ENCODE results near the gene TOR1A. TPM values are rescaled to one million over a fixed set of nuclear protein-coding genes. Genes with fewer than 3 reads are reported as not detected.

Gene TOR1A
- polyA plus RNA-seq, 2 of the 4 experiments (the other 2 are of a cell fraction), result 54.0 to 74.9 TPM

- FAIRE-seq (no peak), ATAC-seq (no peak), DNase-seq (ENCODE audit: low read depth in 1 of 2, low spot score in 1 of 2) (no peak)
- CTCF ChIA-PET, result interaction anchor here (1.1 to 1.5 kb wide), 3 partner anchors 11 to 35 kb away, joined by 3 read pairs; no protein-coding TSS in a partner anchor
- Histone ChIP-seq H3K4me3 (no peak overlapping the region), H3K9me3 (no peaks in the 10 kb centered on the region), H3K4me2 (no peak overlapping the region), H3K27ac (no peak overlapping the region), H3K4me1 (no peaks in the 10 kb centered on the region)
- 85% methylated on average over 6 of the region's 6 CpGs for WGBS (ENCODE audit: missing lambda C conversion rate)
- TF ChIP-seq MYC (IDR thresholded peaks at IDR 0.05; ENCODE audit: borderline replicate concordance, low read length) (no peak), HEYL (CRISPR knock-in tag; IDR thresholded peaks at IDR 0.05) (no peak), CBX2 (IDR thresholded peaks at IDR 0.05; ENCODE audit: borderline replicate concordance, low read depth) (no peak), RAD21 (conservative IDR thresholded peaks at IDR 0.05 in 1 of 2, IDR thresholded peaks at IDR 0.05 in 1 of 2) (no peak), GATA3 (IDR thresholded peaks at IDR 0.05; ENCODE audit: borderline replicate concordance) (no peak), HOXB13 (CRISPR knock-in tag; IDR thresholded peaks at IDR 0.05; ENCODE audit: low read depth) (no peak), POLR2AphosphoS2 (conservative IDR thresholded peaks at IDR 0.05; ENCODE audit: low read length) (no peak), HMGXB4 (CRISPR knock-in tag; IDR thresholded peaks at IDR 0.05; ENCODE audit: borderline replicate concordance) (no peak), RCOR1 (IDR thresholded peaks at IDR 0.05; ENCODE audit: low read depth, low read length) (no peak), EP300 (IDR thresholded peaks at IDR 0.05) (no peak), HES2 (IDR thresholded peaks at IDR 0.05) (no peak), RFX5 (IDR thresholded peaks at IDR 0.05) (no peak), RARB (CRISPR knock-in tag; IDR thresholded peaks at IDR 0.05) (no peak)
- POLR2A ChIA-PET, result no interaction called here
Observed at GRCh38 chr9:129850821-129851550, 27.1 kb upstream of the TOR1A start.

- FAIRE-seq (no peak), ATAC-seq (no peak), DNase-seq (ENCODE audit: low read depth in 1 of 2, low spot score in 1 of 2) (no peak)
- CTCF ChIA-PET, result interaction anchor here (1.4 to 1.5 kb wide), 2 partner anchors 11 to 250 kb away, joined by 3 to 5 read pairs; no protein-coding TSS in a partner anchor
- POLR2A ChIA-PET, result no interaction called here
- Histone ChIP-seq H3K27ac (no peak overlapping the region), H3K4me1 (no peaks in the 10 kb centered on the region), H3K4me3 (no peak overlapping the region), H3K9me3 (no peaks in the 10 kb centered on the region), H3K4me2 (no peak overlapping the region)
- TF ChIP-seq CBX8 (IDR thresholded peaks at IDR 0.05) (no peak), CHD2 (IDR thresholded peaks at IDR 0.05; ENCODE audit: low read length, partially characterized antibody) (no peak)
- WGBS (ENCODE audit: missing lambda C conversion rate), result 73% methylated on average over 6 of the region's 6 CpGs
Observed at GRCh38 chr9:129849901-129850300, 26.0 kb upstream of the TOR1A start.

- peak; percentile 13 to 34; a peak in 4 of 6 replicates for ATAC-seq
- TF ChIP-seq BCL3 (IDR thresholded peaks at IDR 0.05) (no peak), MAX (IDR thresholded peaks at IDR 0.05) (no peak), HOXB13 (CRISPR knock-in tag; IDR thresholded peaks at IDR 0.05; ENCODE audit: low read depth) (no peak)
- 76% methylated on average over 4 of the region's 4 CpGs for WGBS (ENCODE audit: missing lambda C conversion rate)
- Histone ChIP-seq H3K9me3 (no peaks in the 10 kb centered on the region), H3K4me1 (no peaks in the 10 kb centered on the region), H3K27ac (no peak overlapping the region), H3K4me3 (no peak overlapping the region), H3K4me2 (no peak overlapping the region)
- FAIRE-seq, result no peak
- POLR2A ChIA-PET, result no interaction called here
- no peak for DNase-seq (ENCODE audit: low read depth in 1 of 2, low spot score in 1 of 2)
- CTCF ChIA-PET, result interaction anchor here (0.6 to 1.5 kb wide), 5 partner anchors 10 to 717 kb away, joined by 3 to 5 read pairs (median 3); no protein-coding TSS in a partner anchor
Observed at GRCh38 chr9:129848712-129849441, 24.9 kb upstream of the TOR1A start.

Data from A549 (cell line).